Breast epithelium (tissue), 3 donors: ENCODE results near the gene DMRT1.

Source experiments
- POLR2A ChIP-seq: fragments of 450-650 bp; IDR thresholded peaks from one replicate; pipeline ENCODE4 v1.6.1; 2016; ENCODE audit warnings: antibody characterized with exemption, mild to moderate bottlenecking, moderate library complexity
- TF ChIP-seq, protein P1 (sequence below), 3 donors: fragments of 450-650 bp; IDR thresholded peaks; one replicate each; pipeline ENCODE4 v1.5.1; 2016 to 2017; ENCODE audit warnings: antibody characterized with exemption in 3 of 3, mild to moderate bottlenecking in 3 of 3, moderate library complexity in 3 of 3

DNA sequence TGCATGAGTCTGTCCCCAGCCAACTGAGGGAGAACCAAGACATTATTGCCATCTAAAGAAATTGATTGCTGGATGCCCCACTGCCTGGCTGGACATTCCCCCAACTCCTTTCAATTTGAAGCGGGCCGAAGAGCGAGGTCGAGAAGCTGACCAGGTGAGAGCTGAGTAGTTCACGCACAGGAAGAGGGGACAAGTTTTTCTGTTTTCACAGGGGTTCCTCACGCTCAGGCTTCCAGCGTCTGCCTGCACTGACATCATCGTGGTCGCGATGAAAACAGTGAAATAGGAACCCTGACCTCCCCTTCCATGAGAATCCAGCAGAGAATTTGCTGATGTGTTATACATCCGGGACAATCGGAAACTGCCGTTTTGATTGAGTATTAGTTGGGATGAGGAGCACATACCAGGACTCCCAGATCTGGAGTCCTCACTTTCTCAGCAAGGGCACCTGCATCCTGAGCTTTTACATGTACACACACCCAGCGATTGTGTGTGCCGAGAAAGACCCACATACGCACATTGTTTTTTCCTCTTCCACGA is 131.9 kb downstream of the DMRT1 start:
- no peak for TF ChIP-seq POLR2A
- TF ChIP-seq, protein P1, sequence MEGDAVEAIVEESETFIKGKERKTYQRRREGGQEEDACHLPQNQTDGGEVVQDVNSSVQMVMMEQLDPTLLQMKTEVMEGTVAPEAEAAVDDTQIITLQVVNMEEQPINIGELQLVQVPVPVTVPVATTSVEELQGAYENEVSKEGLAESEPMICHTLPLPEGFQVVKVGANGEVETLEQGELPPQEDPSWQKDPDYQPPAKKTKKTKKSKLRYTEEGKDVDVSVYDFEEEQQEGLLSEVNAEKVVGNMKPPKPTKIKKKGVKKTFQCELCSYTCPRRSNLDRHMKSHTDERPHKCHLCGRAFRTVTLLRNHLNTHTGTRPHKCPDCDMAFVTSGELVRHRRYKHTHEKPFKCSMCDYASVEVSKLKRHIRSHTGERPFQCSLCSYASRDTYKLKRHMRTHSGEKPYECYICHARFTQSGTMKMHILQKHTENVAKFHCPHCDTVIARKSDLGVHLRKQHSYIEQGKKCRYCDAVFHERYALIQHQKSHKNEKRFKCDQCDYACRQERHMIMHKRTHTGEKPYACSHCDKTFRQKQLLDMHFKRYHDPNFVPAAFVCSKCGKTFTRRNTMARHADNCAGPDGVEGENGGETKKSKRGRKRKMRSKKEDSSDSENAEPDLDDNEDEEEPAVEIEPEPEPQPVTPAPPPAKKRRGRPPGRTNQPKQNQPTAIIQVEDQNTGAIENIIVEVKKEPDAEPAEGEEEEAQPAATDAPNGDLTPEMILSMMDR (IDR thresholded peaks at IDR 0.05): no peak
